ENCODE measurements around the gene KHDC4. TPM values are rescaled to one million over a fixed set of nuclear protein-coding genes. Genes with fewer than 3 reads are reported as not detected.

Gene KHDC4
- total and polyA plus RNA-seq, 2 of the 13 experiments (the other 11 are each of a cell fraction or from before 2014, with no cell fraction given), result 33.5 to 92.0 TPM

GRCh38 chr1:155911156-155912055 is 22.8 kb downstream of the KHDC4 start, which contains the start of gene RIT1:
TSS of gene RIT1 (minus strand) at chr1:155911349. CDS start at chr1:155910761, 588 bp downstream.
- no TSS peak for BruUV-seq (replicated peaks)
- H2AFZ ChIP-seq (ENCODE audit: low read length), result no peak within 1 kb of the TSS
- TF ChIP-seq CEBPG (CRISPR knock-in tag; IDR thresholded peaks at IDR 0.05), result 0 out of 2 replicates have a peak, but pooled peaks have one; percentile 14
- peak; percentile 42; the same call in 1 of the 2 replicates for TF ChIP-seq TFE3 (CRISPR knock-in tag; IDR thresholded peaks at IDR 0.05)
- TF ChIP-seq LBX2 (CRISPR knock-in tag; IDR thresholded peaks at IDR 0.05; ENCODE audit: borderline replicate concordance), result no peak
- TF ChIP-seq KLF16 (CRISPR knock-in tag; IDR thresholded peaks at IDR 0.05), result peak in 1 of 2 experiments; percentile 35; a peak in 1 of 4 replicates
- 0 out of 2 replicates have a peak, but pooled peaks have one; percentile 10 for TF ChIP-seq ZNF160 (CRISPR knock-in tag; IDR thresholded peaks at IDR 0.05)
- no peak for TF ChIP-seq ZNF572 (CRISPR knock-in tag; IDR thresholded peaks at IDR 0.05)
- peak; percentile 50; the same call in 1 of the 2 replicates for TF ChIP-seq MED1 (CRISPR knock-in tag; IDR thresholded peaks at IDR 0.05)
- peak; percentile 45; the same call in 1 of the 2 replicates for TF ChIP-seq ELF3 (CRISPR knock-in tag; IDR thresholded peaks at IDR 0.05)
- TF ChIP-seq SRSF1 (optimal IDR thresholded peaks at IDR 0.05; ENCODE audit: low read depth, low read length), result peak; percentile 28
- no peak for TF ChIP-seq ZNF414 (CRISPR knock-in tag; IDR thresholded peaks at IDR 0.05)
- no peak for TF ChIP-seq GLMP (CRISPR knock-in tag; IDR thresholded peaks at IDR 0.05; ENCODE audit: borderline replicate concordance)
- TF ChIP-seq PRDM10 (CRISPR knock-in tag; IDR thresholded peaks at IDR 0.05; ENCODE audit: low read depth), result 0 out of 2 replicates have a peak, but pooled peaks have one; percentile 17
- no peak for TF ChIP-seq GTF2F1 (IDR thresholded peaks at IDR 0.05; ENCODE audit: low read length)
- no peak for TF ChIP-seq ZNF720 (CRISPR knock-in tag; IDR thresholded peaks at IDR 0.05)

More at GRCh38 chr1:155911156-155912055, 22.8 kb downstream of the KHDC4 start, which contains the start of gene RIT1:
- 12% methylated on average over 25 of the region's 34 CpGs for WGBS (ENCODE audit: low lambda C conversion rate)
- Histone ChIP-seq H3K4me3 (replicated peaks in 1 of 3; ENCODE audit: insufficient read depth in 1 of 3, low read depth in 2 of 3, low read length in 3 of 3) (peak within 1 kb of the TSS; percentile 62 to 79 (median 78)), H3K4me1 (ENCODE audit: insufficient read depth, low read length) (peaks cover 21% of the 10 kb centered on the region), H3K4me2 (ENCODE audit: low read depth, low read length) (peak within 1 kb of the TSS; percentile 76), H3K9me3 (ENCODE audit: low read length) (no peaks in the 10 kb centered on the region), H3K27me3 (ENCODE audit: control insufficient read depth in 1 of 2, insufficient read depth in 2 of 2, low read length in 2 of 2) (no peaks in the 10 kb centered on the region), H3K9ac (ENCODE audit: insufficient read depth, low read depth, low read length) (peak within 1 kb of the TSS; percentile 74), H3K79me2 (ENCODE audit: insufficient read depth, low read length) (peaks cover 13% of the 10 kb centered on the region), H3K27ac (ENCODE audit: extremely low read length, insufficient read depth, low read length) (peak within 1 kb of the TSS; percentile 61), H4K20me1 (ENCODE audit: insufficient read depth, low read length) (no peaks in the 10 kb centered on the region), H3K36me3 (replicated peaks in 1 of 2; ENCODE audit: control insufficient read depth in 1 of 2, insufficient read depth in 2 of 2, low read length in 2 of 2) (peaks cover 11 to 47% of the 10 kb centered on the region in 2 experiments)
- ChIA-PET POLR2A (interaction anchor here (0.7 to 1.5 kb wide), 6 partner anchors 13 to 33 kb away, joined by 3 to 4 read pairs (median 4); partner anchors contain the start of gene KHDC4), CTCF (ENCODE audit: low intra/inter-chr PET ratio, low total read pairs) (no interaction called here)
- intact Hi-C loops (cut with micrococcal nuclease; ENCODE audit: unreplicated experiment), result no loop called here
- DNase-seq (ENCODE audit: low spot score), result peak; percentile 70
- peak; percentile 87 for ATAC-seq
- in situ Hi-C loops (cut with HindIII; ENCODE audit: extremely low pct_ligation_motif_present, low pct_unique_long_range_greater_than_20kb), result no loop called here
- peak; percentile 53 for FAIRE-seq
